Sigmoid colon (tissue), 7 donors: ENCODE results near the gene CD300LD. TPM values are rescaled to one million over a fixed set of nuclear protein-coding genes. Genes with fewer than 3 reads are reported as not detected.

ENCODE experiments used
- DNase-seq: peaks from one replicate; pipeline ENCODE4 v3.0.0-alpha.2; 2019
- H3K27ac ChIP-seq, 4 donors: fragments of 200-600 bp; sonication (generic); one replicate each; pipeline ENCODE4 v1.5.1; 2016 to 2019; ENCODE audit warnings: mild to moderate bottlenecking in 1 of 4
- H3K27me3 ChIP-seq, 3 donors: fragments of 200-600 bp; sonication (generic); one replicate each; pipeline ENCODE4 v1.5.1; 2019; ENCODE audit warnings: mild to moderate bottlenecking in 1 of 3
- H3K36me3 ChIP-seq, 4 donors: fragments of 200-600 bp; sonication (generic); one replicate each; pipeline ENCODE4 v1.5.1; 2016 to 2019
- H3K4me1 ChIP-seq, 4 donors: fragments of 200-600 bp; sonication (generic); one replicate each; pipeline ENCODE4 v1.5.1; 2017 to 2019
- H3K4me3 ChIP-seq, 4 donors: fragments of 200-600 bp; sonication (generic); one replicate each; pipeline ENCODE4 v1.5.1; 2017 to 2019; ENCODE audit warnings: mild to moderate bottlenecking in 2 of 4, moderate library complexity in 1 of 4
- H3K9me3 ChIP-seq, 4 donors: fragments of 200-600 bp in 3 of 4; sonication (generic) in 3 of 4; one replicate each; pipeline versions ENCODE4 v1.5.1 to v1.6.1; 2013 to 2019
- EP300 ChIP-seq, 4 donors: sonication (generic); formaldehyde crosslinking; IDR thresholded peaks; one replicate each; pipeline ENCODE4 v1.6.1; 2017; ENCODE audit warnings: antibody characterized with exemption in 4 of 4
- POLR2A ChIP-seq, 2 donors: fragments of 450-650 bp; IDR thresholded peaks; one replicate each; pipeline ENCODE4 v1.6.1; 2016; ENCODE audit warnings: antibody characterized with exemption in 2 of 2, mild to moderate bottlenecking in 2 of 2, moderate library complexity in 2 of 2
- POLR2AphosphoS5 ChIP-seq, 4 donors: sonication (generic); formaldehyde crosslinking; IDR thresholded peaks; one replicate each; pipeline ENCODE4 v1.6.1; 2017; ENCODE audit warnings: antibody characterized with exemption in 4 of 4
- WGBS, 2 donors: extraction: QIAGEN DNeasy Blood & Tissue Kit; methylation state at CpG; one replicate each; pipeline ENCODE4 v1.1.7; 2013; 5-methylcytosine and 5-hydroxymethylcytosine counted together
- intact Hi-C: fragments of 100-400 bp; cut with DNase I; formaldehyde crosslinking; loops from one replicate; pipeline ENCODE4 v1.15.1; 2023
- polyA plus RNA-seq, 3 donors: library from polyadenylated mRNA; stranded (reverse); fragments of 200-250 nt; gene quantifications; one replicate each; pipeline ENCODE4 v1.2.3, GENCODE V29; 2013
- total RNA-seq, 4 donors: library from RNA; depleted of rRNA; stranded (reverse); fragments of >200 nt; gene quantifications; one replicate each; pipeline ENCODE4 v1.1.0, GENCODE V29; 2016
- TF ChIP-seq, protein P1 (sequence below), 4 experiments: fragments of 450-650 bp in 3 of 4; fragments of 200-600 bp in 1 of 4; IDR thresholded peaks; one replicate each; pipeline ENCODE4 v1.5.1; 2016 to 2019; ENCODE audit warnings: antibody characterized with exemption in 4 of 4, mild to moderate bottlenecking in 3 of 4, moderate library complexity in 2 of 4
- donor health status: healthy with polysubstance abuse.
- donor health status: Bipolar disorder and iron deficiency.
- donor health status: healthy.

The CD300LD gene
- total and polyA plus RNA-seq, 7 donors: not detected

- TF ChIP-seq EP300 (IDR thresholded peaks at IDR 0.05) (no peak), POLR2AphosphoS5 (IDR thresholded peaks at IDR 0.05) (no peak), POLR2A (IDR thresholded peaks at IDR 0.05) (no peak)
- TF ChIP-seq, protein P1, sequence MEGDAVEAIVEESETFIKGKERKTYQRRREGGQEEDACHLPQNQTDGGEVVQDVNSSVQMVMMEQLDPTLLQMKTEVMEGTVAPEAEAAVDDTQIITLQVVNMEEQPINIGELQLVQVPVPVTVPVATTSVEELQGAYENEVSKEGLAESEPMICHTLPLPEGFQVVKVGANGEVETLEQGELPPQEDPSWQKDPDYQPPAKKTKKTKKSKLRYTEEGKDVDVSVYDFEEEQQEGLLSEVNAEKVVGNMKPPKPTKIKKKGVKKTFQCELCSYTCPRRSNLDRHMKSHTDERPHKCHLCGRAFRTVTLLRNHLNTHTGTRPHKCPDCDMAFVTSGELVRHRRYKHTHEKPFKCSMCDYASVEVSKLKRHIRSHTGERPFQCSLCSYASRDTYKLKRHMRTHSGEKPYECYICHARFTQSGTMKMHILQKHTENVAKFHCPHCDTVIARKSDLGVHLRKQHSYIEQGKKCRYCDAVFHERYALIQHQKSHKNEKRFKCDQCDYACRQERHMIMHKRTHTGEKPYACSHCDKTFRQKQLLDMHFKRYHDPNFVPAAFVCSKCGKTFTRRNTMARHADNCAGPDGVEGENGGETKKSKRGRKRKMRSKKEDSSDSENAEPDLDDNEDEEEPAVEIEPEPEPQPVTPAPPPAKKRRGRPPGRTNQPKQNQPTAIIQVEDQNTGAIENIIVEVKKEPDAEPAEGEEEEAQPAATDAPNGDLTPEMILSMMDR (IDR thresholded peaks at IDR 0.05): no peak
- H3K4me3 ChIP-seq: no peak overlapping the region
- no peaks in the 10 kb centered on the region for H3K4me1 ChIP-seq
- H3K27me3 ChIP-seq: no peaks in the 10 kb centered on the region
- H3K9me3 ChIP-seq: no peaks in the 10 kb centered on the region
- no peak overlapping the region for H3K27ac ChIP-seq
- DNase-seq: peak; percentile 58
- WGBS, 2 donors: 67 to 80% methylated on average over 23 of the region's 23 CpGs
- intact Hi-C loops: no loop called here
- H3K36me3 ChIP-seq: no peaks in the 10 kb centered on the region
These were observed 50.6 kb downstream of the CD300LD start for GRCh38 chr17:74541176-74542111.

- TF ChIP-seq, protein P1 (IDR thresholded peaks at IDR 0.05): no peak
- TF ChIP-seq EP300 (IDR thresholded peaks at IDR 0.05): no peak
- no peak for TF ChIP-seq POLR2AphosphoS5 (IDR thresholded peaks at IDR 0.05)
- Histone ChIP-seq H3K4me1 (no peaks in the 10 kb centered on the region), H3K27me3 (peaks cover 0 to 2% (median 0%) of the 10 kb centered on the region in 3 donors), H3K9me3 (peaks cover 0 to 7% (median 0%) of the 10 kb centered on the region in 4 donors), H3K36me3 (no peaks in the 10 kb centered on the region), H3K4me3 (no peak overlapping the region), H3K27ac (no peak overlapping the region)
- DNase-seq: peak; percentile 46
- intact Hi-C loops: no loop called here
- WGBS, 2 donors: 67 to 76% methylated on average over 10 of the region's 10 CpGs
These were observed 52.7 kb downstream of the CD300LD start for GRCh38 chr17:74539281-74539820.

GRCh38 chr17:74536890-74537289 is 55.2 kb downstream of the CD300LD start:
- Histone ChIP-seq H3K36me3 (no peaks in the 10 kb centered on the region), H3K27me3 (peaks cover 0 to 2% (median 0%) of the 10 kb centered on the region in 3 donors), H3K9me3 (peaks cover 0 to 7% (median 0%) of the 10 kb centered on the region in 4 donors), H3K27ac (no peak overlapping the region), H3K4me1 (no peaks in the 10 kb centered on the region), H3K4me3 (no peak overlapping the region)
- no peak for DNase-seq
- intact Hi-C loops: no loop called here
- 68 to 76% methylated on average over 3 of the region's 3 CpGs for WGBS, 2 donors
- TF ChIP-seq POLR2A (IDR thresholded peaks at IDR 0.05): no peak
- TF ChIP-seq POLR2AphosphoS5 (IDR thresholded peaks at IDR 0.05): no peak
- no peak for TF ChIP-seq EP300 (IDR thresholded peaks at IDR 0.05)
- TF ChIP-seq, protein P1 (IDR thresholded peaks at IDR 0.05): no peak

GRCh38 chr17:74532115-74532514 is 60.0 kb downstream of the CD300LD start:
- peak overlapping the region in 1 of 4 donors; percentile 24 for H3K4me3 ChIP-seq
- H3K27ac ChIP-seq: peak overlapping the region in 1 of 4 donors; percentile 12
- H3K9me3 ChIP-seq: peaks cover 0 to 7% (median 0%) of the 10 kb centered on the region in 4 donors
- 43 to 62% methylated on average over 10 of the region's 10 CpGs for WGBS, 2 donors
- peaks cover 0 to 2% (median 0%) of the 10 kb centered on the region in 3 donors for H3K27me3 ChIP-seq
- TF ChIP-seq POLR2A (IDR thresholded peaks at IDR 0.05): peak in 1 of 2 donors; percentile 23
- TF ChIP-seq POLR2AphosphoS5 (IDR thresholded peaks at IDR 0.05): peak in 2 of 4 donors; percentile 46 to 54
- no peak for TF ChIP-seq EP300 (IDR thresholded peaks at IDR 0.05)
- intact Hi-C loops: no loop called here
- peak; percentile 71 for DNase-seq
- H3K36me3 ChIP-seq: no peaks in the 10 kb centered on the region
- no peaks in the 10 kb centered on the region for H3K4me1 ChIP-seq

- no peaks in the 10 kb centered on the region for H3K36me3 ChIP-seq
- no peak for TF ChIP-seq POLR2A (IDR thresholded peaks at IDR 0.05)
- TF ChIP-seq, protein P1 (IDR thresholded peaks at IDR 0.05): no peak
- no peak for TF ChIP-seq EP300 (IDR thresholded peaks at IDR 0.05)
- no peak for TF ChIP-seq POLR2AphosphoS5 (IDR thresholded peaks at IDR 0.05)
- no peak within 1 kb of the TSS for H3K4me3 ChIP-seq
- peaks cover 0 to 7% (median 0%) of the 10 kb centered on the region in 4 donors for H3K9me3 ChIP-seq
- H3K27me3 ChIP-seq: peaks cover 0 to 2% (median 0%) of the 10 kb centered on the region in 3 donors
- peak within 1 kb of the TSS in 1 of 4 donors; percentile 7 for H3K27ac ChIP-seq
- intact Hi-C loops: no loop called here
- 48 to 66% methylated on average over 10 of the region's 10 CpGs for WGBS, 2 donors
- no peaks in the 10 kb centered on the region for H3K4me1 ChIP-seq
- peak; percentile 58 for DNase-seq
These were observed 60.8 kb downstream of the CD300LD start, which contains the start of gene CD300LB for GRCh38 chr17:74531231-74531761. CD300LB (minus strand) TSS chr17:74531475; CDS start chr17:74531350, 125 bp downstream.
